ENCODE measurements around the gene MLN. TPM values are rescaled to one million over a fixed set of nuclear protein-coding genes. Genes with fewer than 3 reads are reported as not detected.

The MLN gene
- total RNA-seq, 1 donor from 2014 or later = not detected

- TF ChIP-seq CTCF (IDR thresholded peaks at IDR 0.05; ENCODE audit: unreplicated experiment) = peak; percentile 11
- Mint-ChIP-seq H3K36me3 (ENCODE audit: low read depth, unreplicated experiment) (no peaks in the 10 kb centered on the region), H3K4me3 (ENCODE audit: unreplicated experiment) (no peak overlapping the region), H3K4me1 (ENCODE audit: unreplicated experiment) (peaks cover 41% of the 10 kb centered on the region), H3K27me3 (ENCODE audit: unreplicated experiment) (peaks cover 9% of the 10 kb centered on the region), H3K9me3 (ENCODE audit: unreplicated experiment) (no peaks in the 10 kb centered on the region), H3K27ac (ENCODE audit: unreplicated experiment) (no peak overlapping the region)
- DNase-seq (ENCODE audit: low spot score) = peak; percentile 86
These were observed 8.9 kb upstream of the MLN start for GRCh38 chr6:33812669-33813068.

GRCh38 chr6:33809594-33809993 lies 5.8 kb upstream of the MLN start:
- H3K4me1 Mint-ChIP-seq (ENCODE audit: unreplicated experiment) = peaks cover 48% of the 10 kb centered on the region
- no peak overlapping the region for H3K27ac Mint-ChIP-seq (ENCODE audit: unreplicated experiment)
- TF ChIP-seq CTCF (IDR thresholded peaks at IDR 0.05; ENCODE audit: unreplicated experiment) = no peak
- H3K27me3 Mint-ChIP-seq (ENCODE audit: unreplicated experiment) = peaks cover 9% of the 10 kb centered on the region
- H3K36me3 Mint-ChIP-seq (ENCODE audit: low read depth, unreplicated experiment) = no peaks in the 10 kb centered on the region
- no peak overlapping the region for H3K4me3 Mint-ChIP-seq (ENCODE audit: unreplicated experiment)
- H3K9me3 Mint-ChIP-seq (ENCODE audit: unreplicated experiment) = no peaks in the 10 kb centered on the region
- DNase-seq (ENCODE audit: low spot score) = no peak

- TF ChIP-seq CTCF (IDR thresholded peaks at IDR 0.05; ENCODE audit: unreplicated experiment) = no peak
- peaks cover 9% of the 10 kb centered on the region for H3K27me3 Mint-ChIP-seq (ENCODE audit: unreplicated experiment)
- peaks cover 45% of the 10 kb centered on the region for H3K4me1 Mint-ChIP-seq (ENCODE audit: unreplicated experiment)
- DNase-seq (ENCODE audit: low spot score) = no peak
- no peaks in the 10 kb centered on the region for H3K9me3 Mint-ChIP-seq (ENCODE audit: unreplicated experiment)
- no peak overlapping the region for H3K27ac Mint-ChIP-seq (ENCODE audit: unreplicated experiment)
- no peak overlapping the region for H3K4me3 Mint-ChIP-seq (ENCODE audit: unreplicated experiment)
- H3K36me3 Mint-ChIP-seq (ENCODE audit: low read depth, unreplicated experiment) = no peaks in the 10 kb centered on the region
These were observed 4.9 kb upstream of the MLN start for GRCh38 chr6:33808641-33809180.

GRCh38 chr6:33807606-33808005 lies 3.8 kb upstream of the MLN start:
- Mint-ChIP-seq H3K4me1 (ENCODE audit: unreplicated experiment) (peaks cover 39% of the 10 kb centered on the region), H3K4me3 (ENCODE audit: unreplicated experiment) (no peak overlapping the region), H3K27ac (ENCODE audit: unreplicated experiment) (peak overlapping the region; percentile 78), H3K9me3 (ENCODE audit: unreplicated experiment) (no peaks in the 10 kb centered on the region), H3K36me3 (ENCODE audit: low read depth, unreplicated experiment) (no peaks in the 10 kb centered on the region), H3K27me3 (ENCODE audit: unreplicated experiment) (peaks cover 6% of the 10 kb centered on the region)
- no peak for DNase-seq (ENCODE audit: low spot score)
- no peak for TF ChIP-seq CTCF (IDR thresholded peaks at IDR 0.05; ENCODE audit: unreplicated experiment)

GRCh38 chr6:33806841-33807240 lies 3.0 kb upstream of the MLN start:
- Mint-ChIP-seq H3K27me3 (ENCODE audit: unreplicated experiment) (peaks cover 6% of the 10 kb centered on the region), H3K4me3 (ENCODE audit: unreplicated experiment) (no peak overlapping the region), H3K4me1 (ENCODE audit: unreplicated experiment) (peaks cover 36% of the 10 kb centered on the region), H3K36me3 (ENCODE audit: low read depth, unreplicated experiment) (no peaks in the 10 kb centered on the region), H3K27ac (ENCODE audit: unreplicated experiment) (no peak overlapping the region), H3K9me3 (ENCODE audit: unreplicated experiment) (no peaks in the 10 kb centered on the region)
- no peak for TF ChIP-seq CTCF (IDR thresholded peaks at IDR 0.05; ENCODE audit: unreplicated experiment)
- DNase-seq (ENCODE audit: low spot score) = no peak

Measured in endothelial cell (in vitro differentiated cells).